Uterine smooth muscle cell (primary cell): ENCODE results near the gene TMEM182. TPM values are rescaled to one million over a fixed set of nuclear protein-coding genes. Genes with fewer than 3 reads are reported as not detected.

Experiments
- total RNA-seq: library from RNA; depleted of rRNA; stranded (reverse); fragments of >200 nt; gene quantifications from 2 replicates; pipeline ENCODE4 v1.2.3, GENCODE V29; 2014

TMEM182 gene, protein sequence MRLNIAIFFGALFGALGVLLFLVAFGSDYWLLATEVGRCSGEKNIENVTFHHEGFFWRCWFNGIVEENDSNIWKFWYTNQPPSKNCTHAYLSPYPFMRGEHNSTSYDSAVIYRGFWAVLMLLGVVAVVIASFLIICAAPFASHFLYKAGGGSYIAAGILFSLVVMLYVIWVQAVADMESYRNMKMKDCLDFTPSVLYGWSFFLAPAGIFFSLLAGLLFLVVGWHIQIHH
- 1.5 and 2.8 TPM in 2 replicates for total RNA-seq

DNA sequence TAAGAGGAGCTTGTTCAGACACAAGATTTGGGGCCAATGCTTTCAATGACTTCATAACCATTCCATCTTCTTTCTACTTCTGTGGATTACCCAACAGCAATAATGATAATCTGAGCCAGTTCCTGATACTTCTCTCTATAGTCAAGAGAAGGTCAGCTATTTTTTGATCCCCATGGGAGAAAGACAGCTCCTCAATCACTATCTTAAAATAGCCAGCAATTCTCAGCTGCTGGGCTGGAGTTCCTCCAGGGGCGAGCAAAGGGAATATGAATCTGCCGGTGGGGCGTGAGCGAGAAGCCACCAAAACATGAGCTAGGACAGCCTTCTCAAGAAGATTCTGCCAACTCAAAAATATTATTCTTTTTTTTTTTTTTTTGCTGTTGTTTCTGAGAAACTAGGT, at the start of gene TMEM182:
Gene TMEM182, plus strand, starts transcription at position 269 of the 400 bp plus-strand sequence. CDS start 187 bp downstream, outside the sequence.

Other genes with a start within 250 kb of the TMEM182 start
- gene SLC9A2, start 142.5 kb upstream of the TMEM182 start, total RNA-seq = not detected in 2 replicates